ENCODE results near the gene PRPF6.

PRPF6 gene

GRCh38 chr20:64062596-64063388, 81.9 kb downstream of the PRPF6 start, which contains the start of gene TCEA2:
Gene TCEA2 (plus strand): TSS chr20:64063198. CDS start chr20:64063313, 115 bp downstream.
- in situ Hi-C loops (cut with MboI; ENCODE audit: low sequenced_read_pairs), result no loop called here

- in situ Hi-C loops (cut with MboI; ENCODE audit: low sequenced_read_pairs), result no loop called here
Measured at GRCh38 chr20:64063389-64064144, 82.6 kb downstream of the PRPF6 start.

DNA sequence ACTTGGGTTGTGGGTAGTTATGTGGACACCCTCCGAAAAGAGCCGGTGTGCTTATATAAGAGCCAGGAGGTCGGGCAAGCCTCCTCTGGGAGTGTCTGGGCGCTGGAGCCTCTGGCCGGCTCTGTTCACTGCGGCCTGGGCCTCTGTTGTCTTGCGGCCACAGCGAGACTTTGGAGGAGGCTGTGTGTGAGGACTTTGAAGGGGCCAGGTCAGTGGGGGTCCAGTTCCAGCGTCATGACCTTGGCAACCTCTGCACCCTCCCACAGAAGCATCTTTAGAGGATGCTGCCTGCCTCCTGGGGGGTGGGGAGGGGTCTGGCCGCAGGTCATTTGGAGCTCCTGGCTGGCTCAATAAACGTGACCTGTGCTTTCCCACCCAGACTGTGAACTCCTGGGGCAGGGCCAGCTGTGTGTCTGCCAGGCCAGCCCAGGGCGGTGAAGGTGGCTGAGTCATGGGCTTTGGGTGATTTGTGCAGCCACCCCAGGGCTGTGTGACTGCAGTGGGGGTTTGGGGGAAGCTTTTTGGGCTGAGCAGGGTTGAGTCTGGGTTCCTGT, 83.3 kb downstream of the PRPF6 start:
- in situ Hi-C loops (cut with MboI; ENCODE audit: low sequenced_read_pairs), result no loop called here

GRCh38 chr20:64065062-64065973, 84.4 kb downstream of the PRPF6 start:
- in situ Hi-C loops (cut with MboI; ENCODE audit: low sequenced_read_pairs), result no loop called here

GRCh38 chr20:64065974-64066343, 85.0 kb downstream of the PRPF6 start:
- in situ Hi-C loops (cut with MboI; ENCODE audit: low sequenced_read_pairs), result no loop called here

DNA sequence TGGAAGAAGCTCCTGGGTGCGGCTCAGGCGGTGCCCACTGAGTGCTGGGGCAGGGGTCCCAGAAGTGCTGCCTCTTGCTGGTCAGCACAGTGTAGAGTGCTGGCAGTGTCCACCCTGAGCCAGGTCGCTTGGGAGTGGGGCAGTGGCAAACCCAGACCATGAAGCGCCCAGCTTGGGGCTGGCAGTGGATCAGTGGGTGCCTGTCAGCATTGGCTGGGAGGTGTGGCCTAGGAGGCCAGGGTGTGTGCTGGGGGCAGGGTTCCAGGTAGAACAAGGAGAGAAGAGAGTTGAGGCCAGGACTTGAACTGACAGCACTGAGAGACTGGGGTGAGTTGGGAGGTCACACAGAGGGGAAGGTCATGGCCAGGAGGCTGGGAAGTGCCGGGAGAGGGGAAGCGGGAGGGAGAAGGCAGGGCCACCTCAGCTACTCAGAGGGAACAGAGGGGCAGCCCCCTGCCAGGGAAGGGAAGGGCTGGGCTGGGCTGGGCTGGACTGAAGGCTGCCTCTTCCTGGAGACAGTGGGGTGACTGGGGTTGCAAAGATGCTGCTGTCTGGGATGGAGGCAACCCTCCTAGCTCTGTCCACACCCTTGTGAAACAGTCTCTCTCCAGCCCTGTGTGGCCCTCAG, 86.2 kb downstream of the PRPF6 start:
- in situ Hi-C loops (cut with MboI; ENCODE audit: low sequenced_read_pairs), result no loop called here

DNA sequence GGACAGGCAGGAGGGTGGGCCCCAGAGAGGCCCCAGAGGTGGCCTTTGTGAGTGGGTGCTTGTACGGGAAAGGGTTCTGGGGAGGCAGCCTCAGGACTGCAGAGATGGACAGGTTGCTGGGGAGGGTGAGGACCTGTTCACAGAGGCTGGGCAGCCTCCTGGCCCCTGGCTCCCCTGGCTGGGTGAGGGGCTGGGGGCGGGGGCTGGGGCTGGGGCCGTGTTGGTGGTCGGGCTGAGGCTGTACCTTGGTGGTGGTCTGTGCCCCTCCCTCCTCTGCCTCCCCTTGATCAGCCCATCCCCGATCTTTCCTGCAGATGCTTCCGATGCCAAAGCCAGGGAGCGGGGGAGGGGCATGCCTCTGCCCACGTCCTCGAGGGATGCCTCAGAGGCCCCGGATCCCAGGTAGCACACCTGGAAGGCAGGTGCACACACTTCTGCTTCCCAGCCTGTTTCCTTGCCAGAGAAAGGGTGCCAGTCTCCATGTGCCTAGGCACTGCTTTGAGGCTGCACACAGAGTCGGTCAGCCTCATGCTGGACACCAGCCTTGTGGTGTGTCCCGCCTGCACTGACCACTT, 86.9 kb downstream of the PRPF6 start:
- in situ Hi-C loops (cut with MboI; ENCODE audit: low sequenced_read_pairs), result no loop called here

DNA sequence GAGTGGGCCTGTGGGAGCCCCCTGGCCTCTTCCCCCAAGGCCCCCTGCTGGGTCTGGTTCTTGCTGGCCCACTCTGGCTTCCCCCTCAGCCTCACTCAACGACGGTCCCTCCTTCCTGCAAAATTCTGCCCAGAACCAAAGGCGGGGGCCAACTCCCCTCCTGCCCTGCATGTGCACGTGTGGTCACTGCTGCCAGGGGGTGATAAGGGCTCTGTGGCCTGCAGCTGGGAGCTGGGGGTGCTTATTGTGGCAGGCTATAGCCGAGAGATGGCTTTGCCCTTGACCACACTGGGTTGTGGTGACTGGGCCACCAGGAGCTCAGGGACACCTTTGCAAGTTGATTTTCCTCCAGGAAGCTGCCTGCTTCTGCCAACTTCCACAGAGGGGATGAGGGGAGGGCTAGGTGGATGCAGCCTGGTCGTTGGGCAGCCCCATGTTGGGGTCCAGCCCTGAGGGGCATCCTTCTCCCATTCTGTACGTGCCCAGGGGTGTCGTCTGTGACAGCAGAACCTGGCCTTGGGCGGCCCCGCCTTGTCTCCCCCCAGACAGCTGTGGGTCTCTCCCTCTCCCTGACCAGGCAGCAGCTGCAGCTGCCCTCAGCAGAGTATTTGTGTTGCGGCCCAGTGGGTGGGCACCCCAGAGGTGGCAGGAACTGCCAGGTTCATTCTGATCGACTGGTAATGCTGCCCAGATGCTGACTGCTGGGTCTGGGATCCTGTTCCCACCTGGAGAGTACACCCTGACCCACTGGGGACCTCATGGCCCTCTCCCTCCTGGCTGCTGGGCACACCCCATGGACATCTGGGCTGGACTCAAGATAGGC, 87.7 kb downstream of the PRPF6 start:
- in situ Hi-C loops (cut with MboI; ENCODE audit: low sequenced_read_pairs), result no loop called here

- in situ Hi-C loops (cut with MboI; ENCODE audit: low sequenced_read_pairs), result no loop called here
Measured at GRCh38 chr20:64069209-64069613, 88.3 kb downstream of the PRPF6 start.

- in situ Hi-C loops (cut with MboI; ENCODE audit: low sequenced_read_pairs), result no loop called here
Measured at GRCh38 chr20:64069614-64070243, 88.8 kb downstream of the PRPF6 start.

- in situ Hi-C loops (cut with MboI; ENCODE audit: low sequenced_read_pairs), result no loop called here
Measured at GRCh38 chr20:64070244-64070993, 89.5 kb downstream of the PRPF6 start.

- in situ Hi-C loops (cut with MboI; ENCODE audit: low sequenced_read_pairs), result no loop called here
Measured at GRCh38 chr20:64071341-64072332, 90.7 kb downstream of the PRPF6 start.

GRCh38 chr20:64072498-64073063, 91.6 kb downstream of the PRPF6 start:
- in situ Hi-C loops (cut with MboI; ENCODE audit: low sequenced_read_pairs), result no loop called here

DNA sequence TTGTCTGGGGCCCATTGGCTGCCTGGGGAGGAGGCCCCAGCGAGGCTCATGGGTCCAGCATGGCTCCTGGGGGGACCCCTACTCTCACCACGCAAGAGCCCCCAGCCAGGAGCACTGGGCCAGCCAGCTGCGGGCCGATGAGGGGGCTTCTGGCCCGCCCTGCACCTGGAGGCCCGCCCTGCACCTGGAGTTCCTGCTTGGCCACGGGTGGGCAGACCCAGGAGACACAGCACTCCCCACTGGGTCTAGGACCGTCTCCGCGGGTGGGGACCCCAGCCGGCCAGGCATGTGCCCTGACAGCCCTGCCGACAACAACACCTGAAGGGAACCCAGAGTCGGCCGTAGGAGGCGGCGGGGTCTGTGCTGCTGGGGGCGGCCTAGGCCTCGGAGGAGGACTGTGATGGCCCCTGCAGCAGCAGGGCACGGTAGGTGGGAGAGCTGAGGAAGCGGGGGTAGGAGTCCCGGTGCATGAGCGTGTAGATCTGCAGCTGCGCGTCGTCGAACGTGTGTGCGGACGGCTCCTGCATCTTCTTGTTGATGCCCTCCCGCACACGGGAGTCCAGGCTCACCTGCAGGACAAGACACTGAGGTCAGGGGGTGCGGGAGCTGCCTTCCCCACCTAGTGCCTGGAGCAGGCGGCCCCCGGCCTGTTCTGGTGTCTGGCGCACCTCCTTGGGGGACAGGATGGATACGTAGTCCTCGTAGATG, 92.7 kb downstream of the PRPF6 start:
- in situ Hi-C loops (cut with MboI; ENCODE audit: low sequenced_read_pairs), result no loop called here

DNA sequence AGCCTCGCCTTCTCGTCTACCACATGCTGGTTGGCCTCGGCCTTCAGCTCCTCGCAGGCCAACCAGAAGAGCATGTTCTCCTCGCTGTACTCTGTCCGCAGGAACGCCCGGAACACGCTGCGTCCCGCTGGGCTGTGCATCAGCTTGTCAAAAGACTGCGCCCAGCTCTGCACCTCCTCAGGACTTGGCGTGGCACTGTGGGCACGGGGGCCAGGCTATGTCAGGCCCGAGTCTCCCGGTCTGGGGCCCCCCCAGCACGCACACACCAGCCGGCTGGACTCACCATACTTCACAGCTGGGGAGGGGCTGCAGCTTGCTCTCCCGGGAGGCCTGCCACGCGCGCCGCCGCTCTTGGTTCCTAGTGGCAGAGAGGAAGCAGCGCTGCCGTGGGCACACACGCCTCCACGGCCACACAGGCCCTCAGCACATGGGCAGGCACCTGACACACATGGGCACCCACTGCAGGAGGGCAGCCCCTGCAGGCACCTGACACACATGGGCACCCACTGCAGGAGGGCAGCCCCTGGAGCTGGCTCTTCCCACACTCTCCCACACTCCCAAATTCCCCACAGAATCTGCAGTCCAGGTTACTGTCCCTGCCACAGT, 93.4 kb downstream of the PRPF6 start:
- in situ Hi-C loops (cut with MboI; ENCODE audit: low sequenced_read_pairs), result no loop called here

Measured in HL-60/S4 (cell line).